ENCODE data around the gene LRG1. TPM values are rescaled to one million over a fixed set of nuclear protein-coding genes. Genes with fewer than 3 reads are reported as not detected.

The LRG1 gene
- total and polyA plus RNA-seq, 9 of the 15 experiments (the other 6 are each of a cell fraction or from before 2014, with no cell fraction given): 1.5 to 11.9 (median 8.7) TPM

DNA sequence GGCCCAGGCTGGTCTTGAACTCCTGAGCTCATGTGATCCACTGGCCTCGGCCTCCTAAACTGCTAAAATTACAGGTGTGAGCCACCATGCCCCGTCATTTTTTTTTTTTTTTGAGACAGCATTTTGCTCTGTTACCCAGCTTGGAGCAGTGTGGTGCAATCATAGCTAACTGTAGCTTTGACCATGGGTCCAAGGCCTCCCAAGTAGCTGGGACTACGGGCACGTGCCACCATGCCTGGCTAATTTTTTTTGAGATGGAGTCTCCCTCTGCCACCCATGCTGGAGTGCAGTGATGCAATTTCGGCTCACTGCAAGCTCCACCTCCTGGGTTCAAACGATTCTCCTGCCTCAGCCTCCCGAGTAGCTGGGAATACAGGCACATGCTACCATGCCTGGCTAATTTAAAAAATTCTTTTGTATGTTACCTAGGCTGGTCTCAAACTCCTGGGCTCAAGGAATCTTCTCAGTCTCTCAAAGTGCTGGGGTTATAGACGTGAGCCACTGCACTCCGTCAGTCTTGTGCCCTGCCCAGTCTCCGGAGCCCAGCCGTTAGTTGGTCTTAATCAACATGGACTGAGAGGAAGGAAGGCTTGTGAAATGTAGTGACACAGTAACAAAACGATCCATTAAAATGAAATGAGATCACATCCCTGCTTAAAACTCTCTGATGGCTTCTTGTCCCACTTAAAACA lies 1.4 kb upstream of the LRG1 start:
- peak overlapping the region; percentile 71 for H2AFZ ChIP-seq (ENCODE audit: low read depth, low read length)
- ChIA-PET CTCF (ENCODE audit: low intra/inter-chr PET ratio) (no interaction called here), POLR2A (interaction anchor here (0.6 to 0.7 kb wide), 4 partner anchors 10 to 243 kb away, joined by 3 to 4 read pairs (median 3); no protein-coding TSS in a partner anchor)
- no peaks in the 10 kb centered on the region for H4K20me1 ChIP-seq (replicated peaks; ENCODE audit: control insufficient read depth, insufficient read depth, low read length)
- peak overlapping the region; percentile 32 to 72; a peak in 3 of 4 replicates for H3K9ac ChIP-seq (ENCODE audit: insufficient read depth in 1 of 2, low read depth in 2 of 2, low read length in 2 of 2)
- H3K79me2 ChIP-seq (ENCODE audit: control insufficient read depth, insufficient read depth, low read length): peaks cover 33% of the 10 kb centered on the region; the same call in 2 of the 3 replicates
- in situ Hi-C loops (cut with MboI) (no loop called here), intact Hi-C loops (cut with micrococcal nuclease) (no loop called here)
- H3K4me2 ChIP-seq (ENCODE audit: insufficient read depth, low read length): peak overlapping the region; percentile 92
- H3K27ac ChIP-seq (ENCODE audit: extremely low read depth, low read depth, low read length): peak overlapping the region; percentile 51; the same call in 2 of the 3 replicates
- no peaks in the 10 kb centered on the region for H3K9me3 ChIP-seq (replicated peaks; ENCODE audit: control insufficient read depth, insufficient read depth, low read depth, low read length)
- no peaks in the 10 kb centered on the region for H3K27me3 ChIP-seq (ENCODE audit: control insufficient read depth in 2 of 2, insufficient read depth in 2 of 2, low read length in 2 of 2)
- DNase-seq (ENCODE audit: extremely low read depth in 1 of 4, low spot score in 3 of 4) (no peak), ATAC-seq (no peak; the same call in 2 of the 3 replicates), FAIRE-seq (peak; percentile 58)
- no peaks in the 10 kb centered on the region for H3K9me1 ChIP-seq (ENCODE audit: control insufficient read depth, insufficient read depth, low read length)
- peaks cover 14 to 45% of the 10 kb centered on the region in 2 experiments; a peak in 4 of 5 replicates for H3K4me1 ChIP-seq (replicated peaks in 1 of 2; ENCODE audit: control insufficient read depth in 2 of 2, insufficient read depth in 2 of 2, low read length in 2 of 2)
- H3K4me3 ChIP-seq: peak overlapping the region; percentile 48; the same call in 1 of the 2 replicates
- no TSS peak for BruUV-seq (replicated peaks)
- WGBS (ENCODE audit: insufficient coverage, low coverage, missing lambda C conversion rate): 48% methylated on average over 12 of the region's 12 CpGs
- H3K36me3 ChIP-seq (ENCODE audit: control insufficient read depth, insufficient read depth, low read length): peaks cover 9% of the 10 kb centered on the region; the same call in 1 of the 3 replicates
- TF ChIP-seq ESRRB (CRISPR knock-in tag; IDR thresholded peaks at IDR 0.05; ENCODE audit: borderline replicate concordance) (no peak), ZBTB1 (CRISPR knock-in tag; IDR thresholded peaks at IDR 0.05; ENCODE audit: borderline replicate concordance, low read depth) (no peak), ZNF232 (CRISPR knock-in tag; IDR thresholded peaks at IDR 0.05) (no peak), NR1H2 (CRISPR knock-in tag; IDR thresholded peaks at IDR 0.05) (no peak), ZNF224 (CRISPR knock-in tag; IDR thresholded peaks at IDR 0.05) (no peak), CEBPG (CRISPR knock-in tag; IDR thresholded peaks at IDR 0.05) (peak; percentile 64), CEBPG (tag; conservative IDR thresholded peaks at IDR 0.05 in 1 of 2, IDR thresholded peaks at IDR 0.05 in 1 of 2) (no peak), BCOR (IDR thresholded peaks at IDR 0.05) (no peak)
- TF ChIP-seq, protein P1, sequence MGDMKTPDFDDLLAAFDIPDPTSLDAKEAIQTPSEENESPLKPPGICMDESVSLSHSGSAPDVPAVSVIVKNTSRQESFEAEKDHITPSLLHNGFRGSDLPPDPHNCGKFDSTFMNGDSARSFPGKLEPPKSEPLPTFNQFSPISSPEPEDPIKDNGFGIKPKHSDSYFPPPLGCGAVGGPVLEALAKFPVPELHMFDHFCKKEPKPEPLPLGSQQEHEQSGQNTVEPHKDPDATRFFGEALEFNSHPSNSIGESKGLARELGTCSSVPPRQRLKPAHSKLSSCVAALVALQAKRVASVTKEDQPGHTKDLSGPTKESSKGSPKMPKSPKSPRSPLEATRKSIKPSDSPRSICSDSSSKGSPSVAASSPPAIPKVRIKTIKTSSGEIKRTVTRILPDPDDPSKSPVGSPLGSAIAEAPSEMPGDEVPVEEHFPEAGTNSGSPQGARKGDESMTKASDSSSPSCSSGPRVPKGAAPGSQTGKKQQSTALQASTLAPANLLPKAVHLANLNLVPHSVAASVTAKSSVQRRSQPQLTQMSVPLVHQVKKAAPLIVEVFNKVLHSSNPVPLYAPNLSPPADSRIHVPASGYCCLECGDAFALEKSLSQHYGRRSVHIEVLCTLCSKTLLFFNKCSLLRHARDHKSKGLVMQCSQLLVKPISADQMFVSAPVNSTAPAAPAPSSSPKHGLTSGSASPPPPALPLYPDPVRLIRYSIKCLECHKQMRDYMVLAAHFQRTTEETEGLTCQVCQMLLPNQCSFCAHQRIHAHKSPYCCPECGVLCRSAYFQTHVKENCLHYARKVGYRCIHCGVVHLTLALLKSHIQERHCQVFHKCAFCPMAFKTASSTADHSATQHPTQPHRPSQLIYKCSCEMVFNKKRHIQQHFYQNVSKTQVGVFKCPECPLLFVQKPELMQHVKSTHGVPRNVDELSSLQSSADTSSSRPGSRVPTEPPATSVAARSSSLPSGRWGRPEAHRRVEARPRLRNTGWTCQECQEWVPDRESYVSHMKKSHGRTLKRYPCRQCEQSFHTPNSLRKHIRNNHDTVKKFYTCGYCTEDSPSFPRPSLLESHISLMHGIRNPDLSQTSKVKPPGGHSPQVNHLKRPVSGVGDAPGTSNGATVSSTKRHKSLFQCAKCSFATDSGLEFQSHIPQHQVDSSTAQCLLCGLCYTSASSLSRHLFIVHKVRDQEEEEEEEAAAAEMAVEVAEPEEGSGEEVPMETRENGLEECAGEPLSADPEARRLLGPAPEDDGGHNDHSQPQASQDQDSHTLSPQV (IDR thresholded peaks at IDR 0.05): peak; percentile 20; the same call in 1 of the 2 replicates
- TF ChIP-seq, protein P2, sequence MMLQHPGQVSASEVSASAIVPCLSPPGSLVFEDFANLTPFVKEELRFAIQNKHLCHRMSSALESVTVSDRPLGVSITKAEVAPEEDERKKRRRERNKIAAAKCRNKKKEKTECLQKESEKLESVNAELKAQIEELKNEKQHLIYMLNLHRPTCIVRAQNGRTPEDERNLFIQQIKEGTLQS (IDR thresholded peaks at IDR 0.05): peak; percentile 58
- TF ChIP-seq, protein P2 (CRISPR knock-in tag; conservative IDR thresholded peaks at IDR 0.05): no peak
- TF ChIP-seq, protein P3, sequence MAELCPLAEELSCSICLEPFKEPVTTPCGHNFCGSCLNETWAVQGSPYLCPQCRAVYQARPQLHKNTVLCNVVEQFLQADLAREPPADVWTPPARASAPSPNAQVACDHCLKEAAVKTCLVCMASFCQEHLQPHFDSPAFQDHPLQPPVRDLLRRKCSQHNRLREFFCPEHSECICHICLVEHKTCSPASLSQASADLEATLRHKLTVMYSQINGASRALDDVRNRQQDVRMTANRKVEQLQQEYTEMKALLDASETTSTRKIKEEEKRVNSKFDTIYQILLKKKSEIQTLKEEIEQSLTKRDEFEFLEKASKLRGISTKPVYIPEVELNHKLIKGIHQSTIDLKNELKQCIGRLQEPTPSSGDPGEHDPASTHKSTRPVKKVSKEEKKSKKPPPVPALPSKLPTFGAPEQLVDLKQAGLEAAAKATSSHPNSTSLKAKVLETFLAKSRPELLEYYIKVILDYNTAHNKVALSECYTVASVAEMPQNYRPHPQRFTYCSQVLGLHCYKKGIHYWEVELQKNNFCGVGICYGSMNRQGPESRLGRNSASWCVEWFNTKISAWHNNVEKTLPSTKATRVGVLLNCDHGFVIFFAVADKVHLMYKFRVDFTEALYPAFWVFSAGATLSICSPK (IDR thresholded peaks at IDR 0.05; ENCODE audit: borderline replicate concordance): 0 out of 2 replicates have a peak, but pooled peaks have one; percentile 4
- TF ChIP-seq, protein P4, sequence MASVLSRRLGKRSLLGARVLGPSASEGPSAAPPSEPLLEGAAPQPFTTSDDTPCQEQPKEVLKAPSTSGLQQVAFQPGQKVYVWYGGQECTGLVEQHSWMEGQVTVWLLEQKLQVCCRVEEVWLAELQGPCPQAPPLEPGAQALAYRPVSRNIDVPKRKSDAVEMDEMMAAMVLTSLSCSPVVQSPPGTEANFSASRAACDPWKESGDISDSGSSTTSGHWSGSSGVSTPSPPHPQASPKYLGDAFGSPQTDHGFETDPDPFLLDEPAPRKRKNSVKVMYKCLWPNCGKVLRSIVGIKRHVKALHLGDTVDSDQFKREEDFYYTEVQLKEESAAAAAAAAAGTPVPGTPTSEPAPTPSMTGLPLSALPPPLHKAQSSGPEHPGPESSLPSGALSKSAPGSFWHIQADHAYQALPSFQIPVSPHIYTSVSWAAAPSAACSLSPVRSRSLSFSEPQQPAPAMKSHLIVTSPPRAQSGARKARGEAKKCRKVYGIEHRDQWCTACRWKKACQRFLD (CRISPR knock-in tag; IDR thresholded peaks at IDR 0.05): no peak
